HL-60 (cell line): ENCODE measurements around the gene NRXN3.

Experiments used
- CTCF ChIP-seq: IDR thresholded peaks from one replicate; pipeline ENCODE4 v1.5.1; 2011; ENCODE audit warnings: low read length, control low read depth, inconsistent platforms; ENCODE audit not compliant: insufficient read depth
- POLR2AphosphoS5 ChIP-seq: IDR thresholded peaks from 2 replicates; pipeline ENCODE4 v1.6.1; 2012; ENCODE audit warnings: low read depth

- no peak for TF ChIP-seq CTCF
- TF ChIP-seq POLR2AphosphoS5, result no peak
Measured at GRCh38 chr14:78710963-78711362, 540.8 kb downstream of the NRXN3 start.
